Endothelial cell (in vitro differentiated cells): Measurements from ENCODE around the gene ICAM2. TPM values are rescaled to one million over a fixed set of nuclear protein-coding genes. Genes with fewer than 3 reads are reported as not detected.

Experiments
- DNase-seq: peaks from one replicate; pipeline ENCODE4 v3.0.0; 2021; ENCODE audit warnings: low spot score
- H3K27ac Mint-ChIP-seq: one replicate; pipeline ENCODE4 v1.8.0; 2021; ENCODE audit warnings: mixed read lengths, inconsistent platforms; ENCODE audit not compliant: unreplicated experiment
- H3K27me3 Mint-ChIP-seq: one replicate; pipeline ENCODE4 v1.8.0; 2021; ENCODE audit warnings: mild to moderate bottlenecking, moderate library complexity, mixed read lengths, inconsistent platforms; ENCODE audit not compliant: unreplicated experiment
- H3K36me3 Mint-ChIP-seq: one replicate; pipeline ENCODE4 v1.8.0; 2021; ENCODE audit warnings: mild to moderate bottlenecking, low read depth, mixed read lengths, inconsistent platforms; ENCODE audit not compliant: unreplicated experiment
- H3K4me1 Mint-ChIP-seq: one replicate; pipeline ENCODE4 v1.8.0; 2021; ENCODE audit warnings: mild to moderate bottlenecking, mixed read lengths, inconsistent platforms; ENCODE audit not compliant: unreplicated experiment
- H3K4me3 Mint-ChIP-seq: one replicate; pipeline ENCODE4 v1.8.0; 2021; ENCODE audit warnings: mild to moderate bottlenecking, mixed read lengths, inconsistent platforms; ENCODE audit not compliant: unreplicated experiment
- H3K9me3 Mint-ChIP-seq: one replicate; pipeline ENCODE4 v1.8.0; 2021; ENCODE audit warnings: mixed read lengths, inconsistent platforms; ENCODE audit not compliant: unreplicated experiment
- total RNA-seq: library from RNA; stranded (reverse); fragmentation: NEBNext Ultra II Directional; extraction: Animal tissue kit (Norgen Biotek cat#: 25700); gene quantifications from one replicate; pipeline ENCODE4 v1.2.1, GENCODE V29; 2021; ENCODE audit not compliant: unreplicated experiment
- TF ChIP-seq, protein P1 (sequence below): fragments of 200-600 bp; sonication (generic); IDR thresholded peaks from one replicate; pipeline ENCODE4 v1.5.0; 2021; ENCODE audit warnings: antibody characterized with exemption; ENCODE audit not compliant: unreplicated experiment

The ICAM2 gene
- total RNA-seq, 1 donor from 2014 or later: 52.1 TPM

DNA sequence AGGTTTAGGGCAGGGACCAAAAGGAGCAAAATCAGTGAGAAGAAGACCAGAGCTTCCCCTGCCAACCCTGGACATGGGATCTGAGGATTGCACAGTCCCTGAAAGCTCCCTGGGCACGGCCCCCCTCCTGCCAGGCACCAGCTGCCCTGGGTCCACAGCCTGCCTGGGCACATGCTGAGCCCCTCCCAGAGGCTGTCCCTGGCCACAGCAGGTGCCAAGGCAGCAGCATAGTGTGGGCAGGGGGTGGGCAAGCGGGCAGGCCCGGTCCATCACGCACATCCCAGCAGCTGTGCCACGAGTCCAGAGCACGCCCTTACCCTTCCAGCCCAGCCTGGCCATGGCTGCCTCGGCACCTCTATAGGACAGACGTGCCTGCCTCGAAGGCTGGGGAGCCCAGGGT, 60.4 kb downstream of the ICAM2 start:
- Mint-ChIP-seq H3K27ac (no peak overlapping the region), H3K27me3 (peaks cover 7% of the 10 kb centered on the region), H3K36me3 (no peaks in the 10 kb centered on the region), H3K4me1 (peaks cover 3% of the 10 kb centered on the region), H3K9me3 (no peaks in the 10 kb centered on the region), H3K4me3 (no peak overlapping the region)
- DNase-seq: no peak
- TF ChIP-seq, protein P1, sequence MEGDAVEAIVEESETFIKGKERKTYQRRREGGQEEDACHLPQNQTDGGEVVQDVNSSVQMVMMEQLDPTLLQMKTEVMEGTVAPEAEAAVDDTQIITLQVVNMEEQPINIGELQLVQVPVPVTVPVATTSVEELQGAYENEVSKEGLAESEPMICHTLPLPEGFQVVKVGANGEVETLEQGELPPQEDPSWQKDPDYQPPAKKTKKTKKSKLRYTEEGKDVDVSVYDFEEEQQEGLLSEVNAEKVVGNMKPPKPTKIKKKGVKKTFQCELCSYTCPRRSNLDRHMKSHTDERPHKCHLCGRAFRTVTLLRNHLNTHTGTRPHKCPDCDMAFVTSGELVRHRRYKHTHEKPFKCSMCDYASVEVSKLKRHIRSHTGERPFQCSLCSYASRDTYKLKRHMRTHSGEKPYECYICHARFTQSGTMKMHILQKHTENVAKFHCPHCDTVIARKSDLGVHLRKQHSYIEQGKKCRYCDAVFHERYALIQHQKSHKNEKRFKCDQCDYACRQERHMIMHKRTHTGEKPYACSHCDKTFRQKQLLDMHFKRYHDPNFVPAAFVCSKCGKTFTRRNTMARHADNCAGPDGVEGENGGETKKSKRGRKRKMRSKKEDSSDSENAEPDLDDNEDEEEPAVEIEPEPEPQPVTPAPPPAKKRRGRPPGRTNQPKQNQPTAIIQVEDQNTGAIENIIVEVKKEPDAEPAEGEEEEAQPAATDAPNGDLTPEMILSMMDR: no peak

DNA sequence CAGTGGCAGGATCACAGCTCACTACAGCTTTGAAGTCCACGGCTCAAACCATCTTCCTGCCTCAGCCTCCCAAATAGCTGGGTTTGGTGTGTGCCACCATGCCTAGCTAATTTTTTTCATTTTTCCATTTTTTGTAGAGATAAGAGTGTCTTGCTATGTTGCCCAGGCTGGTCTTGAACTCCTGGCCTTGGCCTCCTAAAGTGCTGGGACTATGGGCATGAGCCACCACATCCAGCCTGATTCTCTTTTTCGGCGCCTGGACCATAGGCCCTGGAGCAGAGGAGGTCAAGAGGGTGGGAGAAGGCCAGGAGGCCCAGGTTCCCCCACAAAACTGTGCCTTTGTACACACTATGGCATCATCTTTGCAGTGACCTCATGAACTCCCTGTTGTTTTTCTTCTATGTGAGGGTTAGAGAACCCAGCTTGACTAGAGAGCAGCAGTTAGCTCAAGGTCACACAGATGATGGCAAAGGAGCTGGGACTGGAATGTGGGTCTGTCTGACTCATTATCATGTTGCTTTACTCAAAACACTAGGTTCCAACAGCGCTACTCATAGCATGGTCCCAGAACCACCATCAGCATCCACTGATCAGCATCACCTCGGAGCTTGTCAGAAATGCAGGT, 64.0 kb downstream of the ICAM2 start:
- Mint-ChIP-seq H3K9me3 (no peaks in the 10 kb centered on the region), H3K4me3 (no peak overlapping the region), H3K4me1 (no peaks in the 10 kb centered on the region), H3K27ac (no peak overlapping the region), H3K36me3 (no peaks in the 10 kb centered on the region), H3K27me3 (peaks cover 5% of the 10 kb centered on the region)
- DNase-seq: no peak
- TF ChIP-seq, protein P1: no peak

DNA sequence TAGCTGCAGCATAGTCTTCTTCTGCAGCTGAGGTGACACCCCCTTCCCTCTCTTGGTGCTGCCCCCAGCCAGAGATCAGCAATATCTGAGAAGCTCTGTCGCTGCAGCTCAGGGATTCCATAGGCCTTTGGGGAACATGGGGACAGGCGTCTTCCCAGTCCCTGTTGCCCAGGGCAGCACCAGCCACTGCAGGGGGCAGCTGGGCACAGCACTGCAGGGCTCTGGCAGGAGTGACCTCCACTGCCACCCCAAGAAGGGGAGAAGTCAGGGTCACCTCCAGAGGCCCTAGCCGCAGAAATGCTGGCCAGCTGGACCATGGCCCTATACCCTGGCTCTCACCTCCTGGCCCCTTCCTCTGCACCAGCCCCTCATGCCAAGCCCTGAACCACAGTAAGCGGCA, 64.6 kb downstream of the ICAM2 start:
- Mint-ChIP-seq H3K27me3 (peaks cover 5% of the 10 kb centered on the region), H3K27ac (no peak overlapping the region), H3K9me3 (no peaks in the 10 kb centered on the region), H3K36me3 (no peaks in the 10 kb centered on the region), H3K4me3 (no peak overlapping the region), H3K4me1 (no peaks in the 10 kb centered on the region)
- DNase-seq: no peak
- TF ChIP-seq, protein P1: no peak

DNA sequence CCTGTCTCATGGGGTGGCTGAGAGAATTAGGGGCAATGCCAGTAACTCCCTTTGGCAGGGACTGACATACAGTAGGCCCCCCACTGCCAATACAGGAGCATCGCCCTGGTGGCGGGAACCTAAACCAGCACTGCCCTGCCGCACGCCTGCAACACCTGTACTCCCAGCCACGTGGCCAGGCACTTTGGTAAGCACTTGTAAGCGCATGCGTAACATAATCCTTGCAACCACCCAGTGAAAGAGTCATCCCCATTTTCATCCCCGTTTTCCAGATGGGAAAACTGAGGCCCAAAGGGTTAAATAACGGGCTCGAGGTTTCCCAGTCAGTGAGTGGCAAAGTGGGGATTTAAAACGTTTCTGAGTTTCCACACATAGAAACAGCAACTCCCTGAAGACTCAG, 65.2 kb downstream of the ICAM2 start:
- Mint-ChIP-seq H3K36me3 (no peaks in the 10 kb centered on the region), H3K4me1 (no peaks in the 10 kb centered on the region), H3K4me3 (no peak overlapping the region), H3K27me3 (peaks cover 5% of the 10 kb centered on the region), H3K9me3 (no peaks in the 10 kb centered on the region), H3K27ac (no peak overlapping the region)
- TF ChIP-seq, protein P1: no peak
- no peak for DNase-seq

DNA sequence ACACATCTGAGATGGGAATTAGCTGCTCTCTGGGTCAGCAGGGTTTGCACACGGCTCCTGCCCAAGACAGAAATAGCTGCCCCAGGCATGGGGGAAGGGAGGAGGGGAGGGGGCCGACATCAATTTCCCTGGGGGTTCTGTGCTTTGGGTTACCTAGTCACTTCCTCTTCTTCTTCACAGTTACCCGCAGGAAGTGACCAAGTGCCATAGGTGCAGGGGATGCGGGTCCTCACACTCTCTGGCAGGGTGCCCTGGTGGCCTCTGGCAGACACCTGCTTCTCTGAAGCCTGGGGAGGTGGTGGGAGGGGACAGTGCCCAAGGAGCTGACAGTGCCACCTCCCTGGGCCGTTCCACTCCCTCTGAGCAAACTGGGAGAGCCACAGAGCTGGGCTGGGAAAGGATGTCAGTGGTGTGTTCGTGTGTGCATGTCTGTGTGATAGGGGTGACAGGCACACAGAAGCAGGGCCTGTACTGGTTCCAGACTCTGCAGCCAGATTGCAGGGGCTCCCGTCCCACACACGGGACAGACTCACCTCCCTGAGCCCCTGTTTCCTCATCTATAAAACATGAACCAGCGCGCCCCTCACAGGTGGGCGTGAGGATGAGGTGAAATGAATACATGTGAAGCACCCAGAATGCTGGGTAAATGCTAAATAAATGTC, 65.9 kb downstream of the ICAM2 start:
- Mint-ChIP-seq H3K4me1 (no peaks in the 10 kb centered on the region), H3K27ac (no peak overlapping the region)

More for the DNA sequence above, 65.9 kb downstream of the ICAM2 start:
- Mint-ChIP-seq H3K4me3 (no peak overlapping the region), H3K36me3 (no peaks in the 10 kb centered on the region), H3K27me3 (peaks cover 5% of the 10 kb centered on the region), H3K9me3 (no peaks in the 10 kb centered on the region)
- no peak for DNase-seq
- TF ChIP-seq, protein P1: no peak
